Spleen (tissue), 7 donors: ENCODE results near the gene CUL5.

Experiments used
- POLR2A ChIP-seq, 3 donors: fragments of 450-650 bp; IDR thresholded peaks; one replicate each; pipeline ENCODE4 v1.5.1; 2017; ENCODE audit warnings: antibody characterized with exemption in 3 of 3, mild to moderate bottlenecking in 1 of 3
- TF ChIP-seq, protein P1 (sequence below), 11 experiments: fragments of 200-600 bp in 7 of 11; fragments of 450-650 bp in 4 of 11; sonication (generic) in 4 of 11; IDR thresholded peaks in 8 of 11; conservative IDR thresholded peaks in 3 of 11; 1 replicate in 7 of 11; 2 replicates in 4 of 11; pipeline versions ENCODE4 v1.4.0 to v1.8.0; 2016 to 2021; ENCODE audit warnings: antibody characterized with exemption in 11 of 11, inconsistent platforms in 4 of 11, mild to moderate bottlenecking in 1 of 11
- donor health status: DM: no; HTN: no; CAD: no; lungs with moderate emphysema.
- donor health status: DM: no; HTN: no; CAD: no.
- donor health status: DM: no; HTN: no; CAD: no.

DNA sequence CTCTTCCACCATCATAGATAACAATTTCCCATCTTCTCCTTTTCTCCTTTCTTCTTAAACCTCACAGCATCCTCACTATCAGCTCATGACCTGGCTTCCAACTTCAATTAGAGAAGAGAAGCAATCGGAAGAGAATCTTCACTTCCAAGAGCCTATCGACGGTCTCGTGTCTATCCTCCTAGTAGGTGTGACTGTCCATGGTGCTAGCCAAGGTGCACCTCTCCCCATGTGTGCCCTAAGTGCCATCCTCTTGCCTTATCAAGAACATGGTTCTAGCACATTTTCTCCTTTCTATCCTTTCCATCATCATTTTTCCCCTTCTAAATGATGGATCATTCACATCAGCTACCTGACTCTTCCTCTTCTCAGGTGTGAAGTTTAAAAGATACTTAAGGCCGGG is 5.1 kb upstream of the CUL5 start:
- TF ChIP-seq, protein P1, sequence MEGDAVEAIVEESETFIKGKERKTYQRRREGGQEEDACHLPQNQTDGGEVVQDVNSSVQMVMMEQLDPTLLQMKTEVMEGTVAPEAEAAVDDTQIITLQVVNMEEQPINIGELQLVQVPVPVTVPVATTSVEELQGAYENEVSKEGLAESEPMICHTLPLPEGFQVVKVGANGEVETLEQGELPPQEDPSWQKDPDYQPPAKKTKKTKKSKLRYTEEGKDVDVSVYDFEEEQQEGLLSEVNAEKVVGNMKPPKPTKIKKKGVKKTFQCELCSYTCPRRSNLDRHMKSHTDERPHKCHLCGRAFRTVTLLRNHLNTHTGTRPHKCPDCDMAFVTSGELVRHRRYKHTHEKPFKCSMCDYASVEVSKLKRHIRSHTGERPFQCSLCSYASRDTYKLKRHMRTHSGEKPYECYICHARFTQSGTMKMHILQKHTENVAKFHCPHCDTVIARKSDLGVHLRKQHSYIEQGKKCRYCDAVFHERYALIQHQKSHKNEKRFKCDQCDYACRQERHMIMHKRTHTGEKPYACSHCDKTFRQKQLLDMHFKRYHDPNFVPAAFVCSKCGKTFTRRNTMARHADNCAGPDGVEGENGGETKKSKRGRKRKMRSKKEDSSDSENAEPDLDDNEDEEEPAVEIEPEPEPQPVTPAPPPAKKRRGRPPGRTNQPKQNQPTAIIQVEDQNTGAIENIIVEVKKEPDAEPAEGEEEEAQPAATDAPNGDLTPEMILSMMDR (IDR thresholded peaks at IDR 0.05 in 8 of 11, conservative IDR thresholded peaks at IDR 0.05 in 3 of 11) = no peak
- no peak for TF ChIP-seq POLR2A (IDR thresholded peaks at IDR 0.05)
